Measurements from ENCODE around the gene NFIB. TPM values are rescaled to one million over a fixed set of nuclear protein-coding genes. Genes with fewer than 3 reads are reported as not detected.

Gene NFIB
- total RNA-seq, 6 experiments from 2014 or later: 0.69 to 6.2 (median 4.4) TPM

DNA sequence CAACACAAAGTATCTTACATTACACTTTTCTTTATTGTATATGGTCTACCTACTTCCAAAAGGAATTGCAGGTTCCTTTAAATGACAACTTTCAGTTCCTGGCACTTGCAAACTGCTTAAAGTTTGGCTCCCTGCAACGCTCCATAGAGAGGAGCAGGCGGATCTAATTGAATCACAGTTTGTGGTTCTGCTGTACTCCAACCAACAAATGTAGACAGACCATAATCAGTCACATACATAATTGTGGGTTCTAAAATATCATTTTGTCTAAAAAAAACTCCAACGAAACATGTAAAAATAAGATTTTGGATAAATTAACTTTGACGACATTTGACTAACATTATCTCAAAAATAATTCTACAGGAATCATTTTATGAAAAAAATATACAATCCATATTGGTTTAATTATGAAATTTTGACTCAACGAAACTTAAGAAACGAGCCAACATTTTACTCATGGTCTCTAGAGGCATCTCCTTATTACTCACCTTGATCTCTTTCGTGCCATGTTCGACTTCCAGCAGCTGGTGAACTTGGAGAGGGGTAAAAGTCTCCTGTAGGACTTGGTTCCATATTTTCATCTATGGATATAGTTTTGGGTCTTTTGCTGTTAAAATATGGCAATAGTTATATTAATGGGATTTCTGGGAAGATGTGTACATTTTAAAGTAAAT is 167.6 kb downstream of the NFIB start:
- no peak overlapping the region for H3K4me3 Mint-ChIP-seq
- H3K4me1 Mint-ChIP-seq (ENCODE audit: low read depth): no peaks in the 10 kb centered on the region
- TF ChIP-seq, protein P1, sequence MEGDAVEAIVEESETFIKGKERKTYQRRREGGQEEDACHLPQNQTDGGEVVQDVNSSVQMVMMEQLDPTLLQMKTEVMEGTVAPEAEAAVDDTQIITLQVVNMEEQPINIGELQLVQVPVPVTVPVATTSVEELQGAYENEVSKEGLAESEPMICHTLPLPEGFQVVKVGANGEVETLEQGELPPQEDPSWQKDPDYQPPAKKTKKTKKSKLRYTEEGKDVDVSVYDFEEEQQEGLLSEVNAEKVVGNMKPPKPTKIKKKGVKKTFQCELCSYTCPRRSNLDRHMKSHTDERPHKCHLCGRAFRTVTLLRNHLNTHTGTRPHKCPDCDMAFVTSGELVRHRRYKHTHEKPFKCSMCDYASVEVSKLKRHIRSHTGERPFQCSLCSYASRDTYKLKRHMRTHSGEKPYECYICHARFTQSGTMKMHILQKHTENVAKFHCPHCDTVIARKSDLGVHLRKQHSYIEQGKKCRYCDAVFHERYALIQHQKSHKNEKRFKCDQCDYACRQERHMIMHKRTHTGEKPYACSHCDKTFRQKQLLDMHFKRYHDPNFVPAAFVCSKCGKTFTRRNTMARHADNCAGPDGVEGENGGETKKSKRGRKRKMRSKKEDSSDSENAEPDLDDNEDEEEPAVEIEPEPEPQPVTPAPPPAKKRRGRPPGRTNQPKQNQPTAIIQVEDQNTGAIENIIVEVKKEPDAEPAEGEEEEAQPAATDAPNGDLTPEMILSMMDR (IDR thresholded peaks at IDR 0.05): no peak
- H3K36me3 Mint-ChIP-seq (ENCODE audit: low read depth): no peaks in the 10 kb centered on the region
- H3K27me3 Mint-ChIP-seq (ENCODE audit: insufficient read depth): peaks cover 1% of the 10 kb centered on the region; the same call in 1 of the 2 replicates
- DNase-seq: no peak
- no peaks in the 10 kb centered on the region for H3K9me3 Mint-ChIP-seq
- H3K27ac Mint-ChIP-seq: no peak overlapping the region

DNA sequence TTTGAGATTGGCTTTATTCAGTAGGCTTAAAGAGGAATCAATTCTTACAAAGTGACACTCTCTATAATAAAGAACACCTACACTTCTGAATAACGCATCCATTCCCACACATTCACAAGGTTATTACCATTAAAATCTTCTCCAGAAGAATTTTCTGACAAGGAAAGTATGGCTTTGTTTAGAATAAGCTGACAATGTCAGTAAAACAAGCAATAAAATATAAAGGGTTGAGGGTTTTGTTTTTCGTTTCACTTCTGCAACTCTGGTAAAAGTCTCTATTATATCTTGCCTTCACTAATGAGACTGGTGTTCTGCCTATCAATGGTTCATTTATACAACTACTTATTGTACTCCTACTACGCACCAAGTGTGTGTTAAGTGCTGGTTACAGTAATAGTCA is 169.7 kb downstream of the NFIB start:
- no peak for DNase-seq
- TF ChIP-seq, protein P1 (IDR thresholded peaks at IDR 0.05): no peak
- Mint-ChIP-seq H3K4me1 (ENCODE audit: low read depth) (no peaks in the 10 kb centered on the region), H3K27ac (no peak overlapping the region), H3K36me3 (ENCODE audit: low read depth) (no peaks in the 10 kb centered on the region), H3K4me3 (no peak overlapping the region), H3K9me3 (no peaks in the 10 kb centered on the region), H3K27me3 (ENCODE audit: insufficient read depth) (peaks cover 1% of the 10 kb centered on the region; the same call in 1 of the 2 replicates)

DNA sequence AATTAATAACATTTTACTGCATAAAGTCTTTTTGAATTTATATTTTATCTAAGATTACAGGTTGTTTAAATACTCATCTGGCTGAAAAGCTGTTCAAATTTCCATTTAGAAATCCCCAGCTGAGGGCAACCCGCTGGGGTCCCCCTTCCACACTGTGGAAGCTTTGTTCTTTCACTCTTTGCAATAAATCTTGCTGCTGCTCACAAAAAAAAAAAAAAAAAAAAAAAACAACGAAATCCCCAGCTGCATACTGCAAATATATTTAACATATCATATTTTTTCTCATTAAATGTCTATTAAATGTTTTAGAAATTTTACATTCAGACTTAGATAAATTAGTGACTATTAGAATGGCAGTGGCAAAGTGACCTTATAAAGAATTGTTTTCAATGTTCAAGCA is 172.2 kb downstream of the NFIB start:
- Mint-ChIP-seq H3K4me3 (no peak overlapping the region), H3K27me3 (ENCODE audit: insufficient read depth) (peaks cover 1% of the 10 kb centered on the region; the same call in 1 of the 2 replicates), H3K9me3 (no peaks in the 10 kb centered on the region), H3K4me1 (ENCODE audit: low read depth) (no peaks in the 10 kb centered on the region), H3K36me3 (ENCODE audit: low read depth) (no peaks in the 10 kb centered on the region), H3K27ac (no peak overlapping the region)
- no peak for DNase-seq
- TF ChIP-seq, protein P1 (IDR thresholded peaks at IDR 0.05): no peak

DNA sequence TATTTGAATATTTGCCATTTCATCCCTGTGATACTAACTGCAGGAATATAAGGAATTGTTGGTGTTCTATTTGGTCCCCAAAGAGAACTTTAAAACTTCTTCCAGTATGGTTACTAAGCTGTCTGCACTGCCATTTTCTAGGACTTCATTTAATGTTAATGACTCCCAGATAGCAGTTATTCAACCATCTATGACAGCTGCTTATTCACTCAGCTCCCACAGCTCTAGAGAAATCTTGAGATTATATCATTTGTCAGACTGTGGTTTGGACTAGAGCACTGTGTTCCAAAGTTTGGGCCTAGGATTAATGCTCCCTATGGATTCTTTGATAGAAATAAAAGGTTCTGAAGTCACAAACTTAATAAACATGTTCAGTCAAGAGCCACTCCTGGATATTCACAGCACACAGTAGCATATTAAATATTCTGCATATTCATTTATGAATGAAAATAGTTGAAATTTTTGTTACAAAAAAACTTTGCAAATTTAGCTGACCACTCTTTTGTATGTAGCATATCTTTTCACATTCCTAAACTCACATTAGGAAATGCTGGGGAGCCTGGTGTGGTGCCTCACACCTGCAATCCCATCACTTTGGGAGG is 173.7 kb downstream of the NFIB start:
- TF ChIP-seq, protein P1 (IDR thresholded peaks at IDR 0.05): no peak
- H3K27me3 Mint-ChIP-seq (ENCODE audit: insufficient read depth): peaks cover 1% of the 10 kb centered on the region; the same call in 1 of the 2 replicates
- H3K4me1 Mint-ChIP-seq (ENCODE audit: low read depth): no peaks in the 10 kb centered on the region
- no peak overlapping the region for H3K27ac Mint-ChIP-seq
- H3K4me3 Mint-ChIP-seq: no peak overlapping the region
- no peak for DNase-seq
- H3K36me3 Mint-ChIP-seq (ENCODE audit: low read depth): no peaks in the 10 kb centered on the region
- no peaks in the 10 kb centered on the region for H3K9me3 Mint-ChIP-seq

DNA sequence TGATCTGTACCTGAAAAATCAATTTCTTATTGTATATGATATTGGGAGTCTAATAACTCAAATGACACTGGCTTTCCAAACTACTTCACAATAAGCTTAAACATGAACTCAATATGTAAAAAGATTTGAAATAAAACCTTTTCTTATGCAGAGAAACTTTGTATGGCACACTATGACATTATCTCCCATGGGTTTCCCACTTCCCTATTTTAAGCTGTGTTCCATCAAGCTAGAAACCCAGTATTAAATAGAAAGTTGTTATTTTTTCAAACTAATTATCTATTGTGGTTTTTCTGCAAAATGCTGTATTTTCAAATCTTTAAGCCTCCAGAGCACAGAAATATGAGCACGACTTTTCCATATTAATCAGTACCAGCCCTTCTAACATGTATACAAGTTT is 174.7 kb downstream of the NFIB start:
- Mint-ChIP-seq H3K27me3 (ENCODE audit: insufficient read depth) (peaks cover 1% of the 10 kb centered on the region; the same call in 1 of the 2 replicates), H3K4me1 (ENCODE audit: low read depth) (no peaks in the 10 kb centered on the region), H3K9me3 (no peaks in the 10 kb centered on the region), H3K27ac (no peak overlapping the region), H3K4me3 (no peak overlapping the region), H3K36me3 (ENCODE audit: low read depth) (no peaks in the 10 kb centered on the region)
- DNase-seq: no peak
- TF ChIP-seq, protein P1 (IDR thresholded peaks at IDR 0.05): no peak

All from HFFc6 (cell line).